NCI-H2196 treated with DMSO at 0.1 percent for 48 hours (cell line): ENCODE data around the gene EIF3K.
"Not testable (repeated sequence)": the region's sequence is repeated elsewhere in the genome, so short reads cannot be mapped to it uniquely, and the experiment has no call there.

Experiments used
- DNase-seq: peaks from one replicate; lab custom pipeline; 2025; ENCODE audit not compliant: unreplicated experiment; lab: John Stamatoyannopoulos, UW

The EIF3K gene, protein sequence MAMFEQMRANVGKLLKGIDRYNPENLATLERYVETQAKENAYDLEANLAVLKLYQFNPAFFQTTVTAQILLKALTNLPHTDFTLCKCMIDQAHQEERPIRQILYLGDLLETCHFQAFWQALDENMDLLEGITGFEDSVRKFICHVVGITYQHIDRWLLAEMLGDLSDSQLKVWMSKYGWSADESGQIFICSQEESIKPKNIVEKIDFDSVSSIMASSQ

DNA sequence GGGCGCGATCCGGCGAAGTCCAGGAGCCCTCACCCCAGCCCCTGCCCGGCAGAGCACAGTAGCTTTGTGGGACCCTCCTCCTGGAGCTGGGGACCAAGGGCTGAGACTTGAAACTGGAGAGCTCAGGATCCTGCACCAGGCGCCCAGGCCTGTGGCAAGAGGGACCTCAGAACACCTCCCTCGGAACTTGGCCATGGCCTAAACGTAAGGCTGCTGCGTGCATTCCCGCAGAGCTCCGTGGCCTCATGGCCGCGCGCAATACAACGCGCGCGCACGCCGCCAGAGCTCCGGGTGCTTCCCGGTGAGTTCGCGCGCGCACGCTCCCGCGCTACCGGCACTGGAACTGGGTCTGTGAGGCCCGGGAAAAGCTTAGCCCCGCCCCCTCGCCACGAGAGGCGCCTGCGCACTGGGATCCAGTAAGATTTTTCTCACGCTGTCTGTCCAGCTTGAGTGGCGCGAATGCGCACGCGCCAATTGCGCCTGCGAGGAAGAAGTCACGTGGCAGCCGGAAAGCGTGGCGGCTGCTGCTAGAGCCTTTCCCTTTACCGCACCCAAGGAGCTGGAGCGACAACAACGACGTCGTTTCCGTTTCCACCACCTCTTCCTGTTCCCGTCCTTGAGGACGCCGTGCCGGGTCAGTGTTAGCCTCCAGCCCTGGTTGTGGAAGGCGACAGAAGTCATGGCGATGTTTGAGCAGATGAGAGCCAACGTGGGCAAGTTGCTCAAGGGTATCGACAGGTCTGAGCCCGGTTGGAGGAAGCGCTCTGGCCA lies at the start of gene EIF3K:
Gene EIF3K, plus strand, starts transcription at position 599 of the 771 bp plus-strand sequence. Its CDS starts 81 bp downstream, at position 680.
- DNase-seq: peak; percentile 96

DNA sequence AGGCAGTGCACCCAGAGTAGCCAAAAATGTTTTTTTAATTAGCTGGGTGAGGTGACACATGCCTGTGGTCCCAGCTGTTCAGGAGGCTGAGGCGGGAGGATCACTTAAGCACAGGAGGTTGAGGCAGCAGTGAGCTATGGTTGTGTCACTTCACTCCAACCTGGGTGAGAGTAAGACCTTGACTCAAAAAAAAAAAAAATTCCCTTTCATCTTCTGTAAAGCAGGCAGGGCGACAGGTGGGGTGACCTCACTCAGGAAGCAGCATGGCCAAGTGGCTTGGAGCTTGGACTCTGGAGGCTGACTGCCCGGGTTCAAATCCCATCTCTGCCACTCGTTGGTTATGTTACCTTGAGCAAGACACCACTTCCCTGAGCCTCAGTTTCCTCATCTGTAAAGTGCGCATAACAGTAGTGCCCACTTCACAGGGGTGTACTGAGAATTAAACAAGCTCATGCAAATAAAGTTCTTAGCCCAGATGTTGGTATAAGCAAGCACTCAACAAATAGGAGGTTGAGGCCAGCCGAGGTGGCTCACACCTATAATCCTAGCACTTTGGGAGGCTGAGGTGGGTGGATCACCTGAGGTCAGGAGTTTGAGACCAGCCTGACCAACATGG lies 49.5 kb upstream of the EIF3K start:
- no peak for DNase-seq

DNA sequence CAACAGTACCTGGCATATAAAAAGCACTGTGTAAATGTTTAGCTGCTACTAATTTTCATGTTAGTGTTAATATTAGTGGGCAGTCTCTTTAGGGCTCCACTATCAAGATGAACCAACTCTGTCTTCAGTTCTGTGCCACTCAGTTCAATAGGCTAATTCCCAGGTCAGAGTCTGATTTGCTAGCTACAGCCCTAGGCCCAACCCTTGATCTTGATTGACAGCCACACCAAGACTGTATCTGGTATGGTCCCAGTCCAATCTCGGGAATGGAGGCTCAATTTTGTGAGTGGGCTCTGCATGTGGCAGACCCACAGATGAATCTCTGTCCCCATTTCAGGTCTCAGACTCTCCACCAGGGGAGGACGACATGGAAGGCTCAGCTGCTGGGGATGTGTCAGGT lies 47.3 kb upstream of the EIF3K start:
- DNase-seq: no peak

DNA sequence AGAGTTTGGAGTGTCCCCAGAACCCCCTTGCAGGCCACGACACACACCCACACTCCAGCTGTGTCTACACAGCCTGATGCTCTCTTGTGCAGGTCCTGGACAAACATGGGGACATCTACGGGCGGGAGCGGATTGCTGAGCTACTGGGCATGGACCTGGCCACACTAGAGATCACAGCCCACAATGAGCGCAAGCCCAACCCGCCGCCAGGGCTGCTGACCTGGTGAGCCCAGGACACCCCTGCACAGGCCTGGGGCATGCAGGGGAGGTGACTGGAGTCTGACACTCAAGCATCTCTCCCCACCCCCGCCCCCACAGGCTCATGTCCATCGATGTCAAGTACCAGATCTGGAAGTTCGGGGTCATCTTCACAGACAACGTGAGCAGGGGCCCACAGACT lies 41.2 kb upstream of the EIF3K start:
- DNase-seq: no peak

DNA sequence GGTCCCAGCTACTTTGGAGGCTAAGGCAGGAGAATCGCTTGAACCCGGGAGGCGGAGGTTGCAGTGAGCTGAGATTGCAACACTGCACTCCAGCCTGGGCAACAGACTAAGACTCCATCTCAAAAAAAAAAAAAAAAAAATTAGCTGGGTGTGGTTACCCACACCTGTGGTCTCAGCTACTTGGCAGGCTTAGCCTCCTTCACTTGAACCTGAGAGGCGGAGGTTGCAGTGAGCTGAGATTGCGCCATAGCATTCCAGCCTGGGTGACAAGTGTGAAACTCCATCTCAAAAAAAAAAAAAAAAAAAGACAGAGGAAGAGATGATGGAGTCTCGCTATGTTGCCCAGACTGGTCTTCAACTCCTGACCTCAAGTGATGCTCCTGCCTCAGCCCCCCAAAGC lies 39.7 kb upstream of the EIF3K start:
- not testable (repeated sequence) for DNase-seq

DNA sequence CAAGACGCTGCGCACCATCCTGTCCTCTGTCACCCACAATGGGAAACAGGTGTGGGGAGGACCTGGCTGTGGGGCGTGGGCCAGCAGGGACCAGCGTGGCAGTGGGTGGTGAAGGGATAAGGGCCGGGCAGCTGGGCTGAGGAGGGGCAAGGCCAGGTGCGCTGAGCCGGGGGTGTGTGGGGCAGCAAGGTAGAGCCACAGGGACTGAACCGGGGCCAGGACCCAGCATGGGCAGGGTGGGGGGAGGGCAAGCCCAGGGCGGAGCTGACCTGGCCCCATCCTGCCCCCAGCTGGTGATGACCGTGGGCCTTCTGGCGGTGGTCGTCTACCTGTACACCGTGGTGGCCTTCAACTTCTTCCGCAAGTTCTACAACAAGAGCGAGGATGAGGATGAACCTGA lies 38.9 kb upstream of the EIF3K start:
- DNase-seq: no peak

DNA sequence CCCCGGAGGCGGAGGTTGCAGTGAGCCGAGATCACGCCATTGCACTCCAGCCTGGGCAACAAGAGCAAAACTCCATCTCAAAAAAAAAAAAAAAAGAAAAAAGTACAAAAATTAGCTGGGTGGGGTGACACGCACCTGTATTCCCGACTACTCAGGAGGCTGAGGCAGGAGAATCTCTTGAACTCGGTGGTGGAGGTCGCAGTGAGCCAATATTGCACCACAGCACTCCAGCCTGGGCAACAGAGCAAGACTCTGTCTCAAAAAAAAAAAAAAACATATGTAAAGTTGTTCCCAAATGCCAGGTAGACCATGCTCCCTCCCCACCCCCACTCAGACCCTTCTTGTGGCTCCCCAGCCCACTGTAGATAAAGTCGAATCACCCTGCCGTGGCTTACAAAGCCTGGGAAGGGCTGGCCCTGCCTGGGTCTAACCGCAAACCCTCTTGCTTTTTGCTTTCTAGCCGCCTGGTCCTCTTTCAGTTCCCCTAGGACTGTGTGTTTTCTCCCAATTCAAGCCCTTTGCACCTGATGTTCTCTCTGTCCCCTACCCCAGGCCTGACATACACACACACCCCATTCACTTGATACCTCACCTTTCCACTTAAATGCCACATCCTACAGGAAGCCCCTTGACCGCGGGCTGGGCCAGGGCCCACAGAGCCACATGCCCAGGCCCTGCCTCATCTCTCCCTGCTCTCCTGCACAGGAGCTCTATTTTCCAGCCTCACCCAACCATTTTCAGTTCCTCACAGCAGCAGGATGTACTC lies 35.6 kb upstream of the EIF3K start:
- DNase-seq: no peak

DNA sequence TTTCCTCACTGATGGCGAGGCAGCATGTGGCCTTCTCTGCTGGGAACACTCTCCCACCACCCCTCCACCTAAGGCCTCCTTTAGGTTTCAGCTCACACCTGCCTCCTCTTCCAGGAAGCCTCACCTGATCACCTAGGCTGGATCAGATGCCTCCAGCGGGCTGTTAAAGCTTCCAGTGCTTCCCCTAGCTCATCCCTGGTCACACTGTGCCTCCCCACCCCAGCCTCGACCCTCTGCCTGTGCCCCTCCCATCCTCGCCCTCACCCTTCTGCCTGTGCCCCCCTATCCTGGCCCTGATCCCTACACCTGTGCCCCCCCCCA lies 35.0 kb upstream of the EIF3K start:
- DNase-seq: no peak

DNA sequence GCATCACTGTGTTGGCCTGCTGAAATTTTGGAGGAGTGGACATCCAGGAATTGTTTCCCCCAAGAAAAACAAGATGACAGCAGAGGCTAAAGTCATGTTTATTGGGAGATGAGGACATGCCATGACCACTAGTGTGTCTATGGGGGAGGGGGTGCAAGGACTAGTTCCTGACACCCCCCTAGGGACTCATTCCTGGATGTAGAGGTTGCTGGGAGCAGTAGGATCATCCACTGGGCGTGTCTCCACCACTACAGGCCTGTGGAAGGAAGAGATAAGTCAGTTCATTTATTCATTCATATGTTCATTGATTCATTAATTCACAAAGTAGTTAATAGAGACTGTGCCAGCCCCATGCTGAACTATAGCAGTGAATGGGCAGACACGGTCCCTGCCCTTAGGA lies 31.4 kb upstream of the EIF3K start:
- DNase-seq: no peak

DNA sequence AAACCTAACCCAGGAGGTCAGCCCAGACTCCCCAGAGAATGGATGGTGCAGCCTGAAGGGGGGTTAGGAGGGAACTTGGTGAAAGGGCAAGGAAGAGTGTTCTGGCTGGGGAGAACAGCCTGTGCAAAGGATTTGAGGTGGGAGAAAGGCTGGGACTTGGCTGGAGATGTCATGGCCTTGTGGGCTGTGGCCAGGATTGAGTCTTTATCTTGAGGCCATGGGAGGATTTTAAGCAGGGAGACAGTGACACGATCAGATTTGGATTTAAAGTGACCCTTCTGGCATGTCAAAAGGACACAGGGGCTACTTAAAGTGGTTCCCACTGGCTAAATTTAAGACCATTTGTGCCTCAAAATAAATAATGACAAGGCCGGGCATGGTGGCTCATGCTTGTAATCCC lies 30.9 kb upstream of the EIF3K start:
- DNase-seq: no peak

DNA sequence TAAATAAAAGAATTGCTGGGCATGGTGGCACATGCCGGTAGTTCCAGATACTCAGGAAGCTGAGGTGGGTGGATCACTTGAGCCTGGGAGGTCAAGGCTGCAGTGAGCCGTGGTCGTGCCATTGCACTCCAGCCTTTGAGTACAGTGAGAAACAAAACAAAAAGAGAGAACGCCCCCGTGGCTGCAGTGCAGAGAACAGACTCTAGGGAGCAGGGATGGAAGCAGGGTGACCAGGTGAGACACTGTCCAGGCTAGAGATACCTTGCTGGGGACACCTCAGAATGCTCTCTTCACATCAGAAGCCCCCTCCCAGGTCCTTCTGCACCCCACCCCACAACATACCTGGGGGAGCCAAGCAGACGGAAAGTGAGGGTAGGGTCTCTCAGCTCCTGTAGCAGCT lies 26.0 kb upstream of the EIF3K start:
- no peak for DNase-seq

DNA sequence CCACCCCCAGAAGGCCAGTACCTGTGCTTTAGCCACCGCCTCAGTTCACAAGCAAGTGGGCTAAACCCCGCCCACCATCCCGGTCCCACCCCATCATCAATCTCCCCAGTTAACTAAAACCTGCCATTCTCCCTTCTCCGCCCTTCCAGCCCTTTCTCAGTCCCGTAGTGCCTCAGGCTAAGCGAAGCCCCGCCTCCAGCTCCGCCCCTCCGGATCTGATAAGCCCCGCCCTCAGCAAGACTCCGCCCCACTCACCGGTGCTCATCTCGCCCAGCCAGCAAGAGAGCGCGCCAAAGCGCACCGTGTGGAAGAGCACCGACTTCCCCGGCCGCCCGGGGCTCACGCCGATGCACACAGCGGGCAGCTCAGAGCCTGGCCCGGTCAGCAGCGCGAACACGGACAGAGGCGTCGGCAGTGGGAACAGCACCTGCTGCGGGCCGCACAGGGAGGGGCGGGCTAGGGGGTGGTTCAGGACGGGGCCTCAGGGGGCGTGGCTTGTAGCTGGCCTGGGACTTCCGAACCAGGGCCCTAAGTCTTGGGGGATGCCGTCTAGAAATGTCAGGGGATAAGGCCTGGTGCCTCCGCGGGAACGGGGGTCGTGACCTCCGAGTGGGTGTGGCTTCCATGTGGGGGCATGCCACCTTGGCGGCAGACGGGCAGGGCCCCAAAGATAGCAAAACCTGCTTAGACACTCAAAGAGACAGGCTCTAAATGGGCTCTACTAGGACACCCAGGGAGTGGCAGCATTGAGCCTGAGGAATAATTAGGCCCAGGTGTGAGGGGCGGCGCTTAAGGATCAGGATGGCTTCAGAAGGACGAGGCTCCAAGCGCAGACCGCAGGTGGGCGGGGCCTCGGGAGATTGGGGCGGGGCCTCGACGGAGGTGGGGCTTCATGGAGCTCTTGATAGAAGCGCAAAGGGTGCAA lies 22.7 kb upstream of the EIF3K start:
- DNase-seq: peak; percentile 54

DNA sequence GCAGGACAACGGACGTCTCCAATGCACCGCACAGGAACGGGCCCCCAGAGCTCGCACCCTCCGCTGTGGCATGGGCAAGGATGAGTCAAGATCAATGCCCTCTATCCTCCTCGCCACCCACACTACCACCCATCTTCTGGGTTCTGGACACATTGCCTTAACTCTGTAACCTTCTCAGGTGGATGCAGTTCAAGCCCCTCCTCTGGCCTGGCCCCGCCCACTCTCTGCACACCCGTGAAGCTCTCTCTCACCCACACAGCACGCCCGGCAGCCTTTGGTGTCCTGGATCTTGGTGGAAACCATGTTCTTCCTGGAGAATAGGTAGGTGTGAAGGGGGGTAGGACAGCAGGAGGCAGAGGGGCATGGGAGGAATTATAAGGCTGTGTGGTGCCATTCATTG lies 21.9 kb upstream of the EIF3K start:
- DNase-seq: no peak

DNA sequence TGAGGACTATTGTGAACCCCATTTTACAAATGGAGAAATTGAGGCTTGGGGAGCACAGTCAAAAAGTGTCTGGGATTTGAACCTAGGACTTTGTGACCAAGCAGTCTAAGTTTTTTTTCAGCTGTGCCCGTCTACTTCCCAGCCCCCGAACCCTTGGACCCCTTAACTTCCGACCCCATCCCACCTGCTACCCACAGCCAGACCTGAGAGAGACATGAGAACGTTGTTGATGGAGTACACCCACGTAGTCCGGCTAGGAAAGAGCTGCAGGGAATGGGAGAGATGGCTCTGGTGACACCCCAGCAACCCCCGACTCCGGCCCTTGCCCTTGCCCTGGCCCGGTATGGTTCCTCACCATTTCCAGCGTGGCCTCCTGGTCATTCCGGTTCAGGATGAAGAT lies 19.3 kb upstream of the EIF3K start:
- DNase-seq: no peak

DNA sequence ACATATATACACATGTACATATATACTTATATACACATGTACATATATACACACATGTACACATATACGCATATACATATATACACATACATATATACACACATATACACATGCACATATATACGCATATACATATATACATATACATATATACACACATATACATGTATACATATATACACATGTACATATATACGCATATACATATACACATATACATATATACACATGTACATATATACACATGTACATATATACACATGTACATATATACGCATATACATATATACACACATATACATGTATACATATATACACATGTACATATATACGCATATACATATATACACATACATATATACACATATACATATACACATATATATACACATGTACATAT lies 16.1 kb upstream of the EIF3K start:
- DNase-seq: not testable (repeated sequence)

DNA sequence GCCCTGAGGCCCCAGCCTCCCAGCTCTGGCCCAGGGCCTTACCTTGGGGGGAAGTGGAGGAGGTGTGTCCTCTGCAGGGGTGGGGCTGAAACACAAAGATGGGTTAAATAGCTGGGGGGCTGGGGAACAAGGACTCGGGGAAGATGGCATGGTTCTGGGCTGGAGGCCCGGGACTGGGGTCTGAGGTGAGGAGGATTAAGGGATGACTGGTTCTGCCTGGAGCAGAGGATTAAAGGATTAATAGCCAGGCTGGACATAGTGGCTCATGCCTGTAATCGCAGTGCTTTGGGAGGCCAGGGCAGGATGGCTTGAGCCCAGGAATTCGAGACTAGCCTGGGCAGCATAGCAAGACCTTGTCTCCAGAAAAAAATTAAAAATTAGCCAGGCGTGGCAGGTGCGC lies 12.9 kb upstream of the EIF3K start:
- no peak for DNase-seq

DNA sequence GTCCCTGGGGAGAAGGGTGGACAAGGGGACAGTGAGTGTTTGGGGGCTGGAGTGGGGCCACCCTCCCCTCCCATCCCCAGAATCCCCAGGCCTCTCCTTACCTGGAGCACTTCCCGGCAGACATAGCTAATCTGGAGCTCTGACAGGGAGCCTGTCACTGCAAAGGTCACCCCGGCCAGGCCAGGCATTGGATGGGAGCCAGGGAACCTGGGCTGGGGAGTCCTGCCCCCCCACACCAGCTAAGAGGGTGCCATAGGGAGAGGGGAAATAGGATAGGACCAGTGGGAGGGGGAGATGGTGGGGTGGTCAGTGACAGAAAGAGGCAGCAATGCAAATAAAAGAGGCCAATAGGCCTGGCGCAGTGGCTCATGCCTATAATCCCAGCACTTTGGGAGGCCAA lies 4.7 kb upstream of the EIF3K start:
- no peak for DNase-seq

DNA sequence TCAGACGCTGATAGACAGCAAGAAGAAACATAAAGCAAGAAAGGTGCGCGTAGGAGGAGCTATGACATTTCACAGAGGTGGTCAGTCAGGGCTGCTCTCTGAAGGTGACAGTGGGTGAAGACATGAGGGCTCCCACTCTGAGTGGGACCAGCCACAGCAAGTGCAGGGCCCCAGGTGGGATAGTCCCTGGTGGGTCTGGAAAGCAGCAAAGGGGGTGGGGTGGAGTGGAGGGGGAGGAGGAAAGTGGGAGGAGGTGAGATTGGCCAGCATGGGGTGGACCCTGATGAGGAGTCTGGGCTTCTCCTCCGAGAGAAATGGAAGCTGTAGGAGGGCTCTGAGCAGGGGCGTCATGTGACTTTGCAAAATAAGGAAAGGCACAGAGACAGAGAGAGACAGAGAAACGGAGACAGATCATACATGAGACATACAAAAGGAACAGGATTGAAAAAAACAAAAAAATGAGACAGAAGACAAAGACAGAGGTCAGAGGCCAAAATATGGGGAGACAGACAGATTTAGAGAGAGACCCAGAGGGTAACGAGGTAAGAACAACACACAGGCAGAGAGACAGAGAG lies 3.9 kb upstream of the EIF3K start:
- no peak for DNase-seq

DNA sequence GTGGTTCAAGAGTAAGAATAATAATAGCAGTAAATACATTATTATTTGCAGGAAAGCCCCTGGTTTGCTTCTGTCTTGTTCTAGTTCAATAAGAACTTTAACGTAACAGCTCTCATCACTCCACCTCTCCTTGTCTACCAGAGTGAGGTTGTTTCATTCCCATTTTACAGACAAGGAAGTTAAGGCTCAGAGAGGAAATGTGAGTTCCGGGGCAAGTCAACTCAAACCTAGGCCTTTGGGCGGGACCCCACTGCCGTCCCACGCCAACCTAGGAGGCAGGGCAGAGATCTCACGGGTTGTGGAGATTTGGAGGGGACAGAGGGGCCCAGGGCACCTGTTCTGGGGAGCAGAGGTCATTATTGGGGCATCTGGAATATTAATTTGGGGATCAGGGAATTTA lies 2.7 kb upstream of the EIF3K start:
- DNase-seq: no peak

DNA sequence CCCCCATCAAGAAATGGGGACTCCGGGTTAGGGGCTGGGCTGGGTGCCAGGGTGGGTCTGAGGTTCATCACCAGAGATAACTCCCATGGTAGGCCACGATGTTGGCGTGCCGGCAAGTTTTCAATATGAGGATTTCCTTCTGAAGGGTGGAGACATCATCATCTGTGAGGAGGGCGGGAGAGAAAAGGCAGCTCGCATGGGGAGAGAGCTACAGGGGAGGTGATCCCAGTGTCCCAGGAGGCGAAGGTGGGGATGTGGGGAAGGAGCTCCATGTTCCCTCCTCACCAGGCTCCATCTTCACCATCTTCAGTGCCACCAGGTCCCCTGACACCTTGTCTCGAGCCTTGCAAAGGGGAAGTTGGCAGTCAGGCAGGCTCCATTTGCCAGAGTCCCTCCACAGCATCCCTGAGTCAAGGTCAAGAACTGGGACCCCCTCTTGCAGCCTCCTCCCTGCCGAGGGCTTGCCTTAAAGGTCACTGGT lies 1.7 kb upstream of the EIF3K start:
- DNase-seq: no peak
